HepG2 (cell line): ENCODE results near the gene TUBA4B. TPM values are rescaled to one million over a fixed set of nuclear protein-coding genes. Genes with fewer than 3 reads are reported as not detected.

Experiments
- ATAC-seq: fragments of 200-7000 bp; cut with Tn5 transposase; 3 replicates; pipeline ENCODE4 v1.9.1; 2020; ENCODE audit warnings: mild to moderate bottlenecking, moderate library complexity
- BruUV-seq: library from RNA; stranded (reverse); fragments of 400-500 nt; replicated peaks from 2 replicates; lab custom pipeline; 2021; lab: Mats Ljungman, UMichigan
- CTCF ChIA-PET: fragments of 300-600 bp; formaldehyde crosslinking; extraction: SDS; loops from one replicate; lab custom pipeline; 2021; ENCODE audit warnings: low total read pairs, inconsistent platforms, low intra/inter-chr PET ratio; lab: Yijun Ruan, JAX
- POLR2A ChIA-PET: fragments of 350-600 bp; sonication (Branson Sonifier 250); formaldehyde crosslinking; loops from one replicate; lab custom pipeline; 2020; ENCODE audit warnings: antibody characterized with exemption, inconsistent platforms; lab: Yijun Ruan, JAX
- DNase-seq: peaks from one replicate; pipeline ENCODE4 v3.0.0-alpha.2; 2015; ENCODE audit warnings: low spot score
- FAIRE-seq: peaks from 3 replicates; lab custom pipeline; 2011; peaks lifted over from hg19 to GRCh38; lab: Jason Lieb, UNC
- H2AFZ ChIP-seq: one replicate; pipeline ENCODE4 v1.6.1; 2011; ENCODE audit warnings: low read length, inconsistent platforms
- H3K27ac ChIP-seq: fragments of 300-600 bp; 3 replicates; pipeline ENCODE4 v1.8.0; 2011; ENCODE audit warnings: mixed run types, mild to moderate bottlenecking, mixed read lengths, low read length, inconsistent platforms; ENCODE audit not compliant: insufficient read depth; ENCODE audit errors: extremely low read length
- H3K27me3 ChIP-seq, 2 experiments: fragments of 200-600 bp in 1 of 2; 2 replicates in 1 of 2; 3 replicates in 1 of 2; pipeline versions ENCODE4 v1.6.0 to v1.8.0; 2011; ENCODE audit warnings: low read length in 2 of 2, mild to moderate bottlenecking in 2 of 2, moderate library complexity in 2 of 2, inconsistent platforms in 1 of 2; ENCODE audit not compliant: insufficient read depth in 2 of 2, control insufficient read depth in 1 of 2
- H3K36me3 ChIP-seq, 2 experiments: fragments of 200-600 bp in 1 of 2; replicated peaks in 1 of 2; 2 replicates in 1 of 2; 3 replicates in 1 of 2; pipeline versions ENCODE4 v1.5.1 to v1.8.0; 2011; ENCODE audit warnings: low read length in 2 of 2, inconsistent platforms in 1 of 2; ENCODE audit not compliant: insufficient read depth in 2 of 2, control insufficient read depth in 1 of 2
- H3K4me1 ChIP-seq: 2 replicates; pipeline ENCODE4 v1.5.1; 2012; ENCODE audit warnings: low read length, inconsistent platforms; ENCODE audit not compliant: insufficient read depth
- H3K4me2 ChIP-seq: 2 replicates; pipeline ENCODE4 v1.6.0; 2011; ENCODE audit warnings: low read depth, low read length, inconsistent platforms
- H3K4me3 ChIP-seq, 3 experiments: fragments of 200-600 bp in 1 of 3; sonication (generic), shearing (Covaris generic) in 1 of 3; replicated peaks in 1 of 3; 2 replicates each; pipeline ENCODE4 v1.5.1; 2011 to 2016; ENCODE audit warnings: low read length in 3 of 3, inconsistent platforms in 2 of 3, low read depth in 2 of 3, mild to moderate bottlenecking in 2 of 3, control low read depth in 1 of 3, mixed read lengths in 1 of 3; ENCODE audit not compliant: insufficient read depth in 1 of 3
- H3K79me2 ChIP-seq: one replicate; pipeline ENCODE4 v1.6.1; 2011; ENCODE audit warnings: low read length, inconsistent platforms; ENCODE audit not compliant: insufficient read depth
- H3K9ac ChIP-seq: 2 replicates; pipeline ENCODE4 v1.6.0; 2011; ENCODE audit warnings: mild to moderate bottlenecking, low read depth, low read length, inconsistent platforms; ENCODE audit not compliant: insufficient read depth
- H3K9me3 ChIP-seq: 2 replicates; pipeline ENCODE4 v1.5.1; 2012; ENCODE audit warnings: mild to moderate bottlenecking, low read length
- H4K20me1 ChIP-seq: 2 replicates; pipeline ENCODE4 v1.6.0; 2011; ENCODE audit warnings: inconsistent platforms, mild to moderate bottlenecking, low read length, moderate library complexity; ENCODE audit not compliant: insufficient read depth
- CC2D1A ChIP-seq: sonication (generic); formaldehyde crosslinking; IDR thresholded peaks from 2 replicates; pipeline ENCODE4 v1.8.1; 2023; ENCODE audit warnings: mild to moderate bottlenecking, missing genetic modification reagents
- CSRNP1 ChIP-seq: sonication (generic); formaldehyde crosslinking; IDR thresholded peaks from 2 replicates; pipeline ENCODE4 v1.8.1; 2023; ENCODE audit warnings: mild to moderate bottlenecking, missing genetic modification reagents
- GABPA ChIP-seq, 2 experiments: IDR thresholded peaks; 2 replicates each; pipeline ENCODE4 v1.6.1; 2011 to 2016; ENCODE audit warnings: low read depth in 2 of 2, low read length in 1 of 2, missing biosample characterization in 1 of 2, missing genetic modification characterization in 1 of 2
- HES4 ChIP-seq: sonication (generic); formaldehyde crosslinking; IDR thresholded peaks from 2 replicates; pipeline ENCODE4 v1.9.0; 2021; ENCODE audit warnings: mild to moderate bottlenecking, missing genetic modification reagents, borderline replicate concordance
- NFKB2 ChIP-seq: sonication (generic); formaldehyde crosslinking; IDR thresholded peaks from 2 replicates; pipeline ENCODE4 v1.4.0; 2020; ENCODE audit warnings: missing genetic modification reagents, borderline replicate concordance
- ZNF317 ChIP-seq: sonication (generic); formaldehyde crosslinking; IDR thresholded peaks from 2 replicates; pipeline ENCODE4 v1.5.0; 2020; ENCODE audit warnings: mild to moderate bottlenecking, missing genetic modification reagents
- ZNF567 ChIP-seq: sonication (generic); formaldehyde crosslinking; IDR thresholded peaks from 2 replicates; pipeline ENCODE4 v1.8.1; 2023; ENCODE audit warnings: mild to moderate bottlenecking, missing genetic modification reagents, borderline replicate concordance
- ZSCAN31 ChIP-seq: sonication (generic); formaldehyde crosslinking; IDR thresholded peaks from 2 replicates; pipeline ENCODE4 v1.5.0; 2020; ENCODE audit warnings: low read depth, mild to moderate bottlenecking, missing genetic modification reagents
- WGBS: methylation state at CpG from one replicate; pipeline ENCODE4 v1.1.6; 2017; ENCODE audit warnings: low lambda C conversion rate; 5-methylcytosine and 5-hydroxymethylcytosine counted together
- in situ Hi-C: cut with HindIII; loops from 2 replicates; pipeline ENCODE4 v1.10.0; 2017; ENCODE audit warnings: low pct_unique_long_range_greater_than_20kb; ENCODE audit not compliant: extremely low pct_ligation_motif_present
- intact Hi-C: fragments of 100-400 bp; cut with micrococcal nuclease; formaldehyde crosslinking; loops from one replicate; pipeline ENCODE4 v1.10.0; 2022; ENCODE audit not compliant: unreplicated experiment
- polyA plus RNA-seq, 8 experiments: library from polyadenylated mRNA; depleted of rRNA in 3 of 8; stranded (reverse) in 7 of 8; unstranded in 1 of 8; fragments of >200 nt; fragmentation: Illumina TruSeq in 4 of 8; extraction: Trizol in 4 of 8; gene quantifications; 2 replicates each; pipeline versions ENCODE4 v1.2.1 to v1.2.3, GENCODE V29; 2011 to 2016; ENCODE audit warnings: low read depth in 4 of 8, missing spikeins in 1 of 8, mixed read lengths in 1 of 8; ENCODE audit not compliant: insufficient read depth in 1 of 8
- total RNA-seq, 5 experiments: library from RNA; depleted of rRNA; stranded (reverse); fragments of >200 nt; fragmentation: Illumina TruSeq; extraction: Trizol; gene quantifications; 2 replicates each; pipeline ENCODE4 v1.2.3, GENCODE V29; 2016; ENCODE audit warnings: low read depth in 1 of 5

Gene TUBA4B
- total and polyA plus RNA-seq, 2 of the 13 experiments (the other 11 are each of a cell fraction or from before 2014, with no cell fraction given) = 0.18 to 0.22 TPM

GRCh38 chr2:219213486-219214071 lies 39.5 kb upstream of the TUBA4B start:
- Histone ChIP-seq H3K9me3 (no peaks in the 10 kb centered on the region), H2AFZ (no peak overlapping the region), H3K4me1 (peaks cover 66% of the 10 kb centered on the region), H3K79me2 (peaks cover 11% of the 10 kb centered on the region), H3K27me3 (no peaks in the 10 kb centered on the region), H4K20me1 (no peaks in the 10 kb centered on the region), H3K4me3 (no peak overlapping the region), H3K27ac (no peak overlapping the region), H3K4me2 (no peak overlapping the region), H3K36me3 (peaks cover 38 to 66% of the 10 kb centered on the region in 2 experiments), H3K9ac (no peak overlapping the region)
- intact Hi-C loops (no loop called here), in situ Hi-C loops (no loop called here)
- ChIA-PET POLR2A (interaction anchor here (1.1 to 3.4 kb wide), 2 partner anchors 37 kb away, joined by 4 to 20 read pairs; partner anchors contain the start of gene CNPPD1), CTCF (no interaction called here)
- ATAC-seq (no peak), DNase-seq (no peak), FAIRE-seq (no peak)
- no TSS peak for BruUV-seq
- WGBS = 92% methylated on average over 9 of the region's 10 CpGs
- TF ChIP-seq ZNF567 (CRISPR knock-in tag) = no peak
- TF ChIP-seq ZNF317 (CRISPR knock-in tag) = no peak
- TF ChIP-seq HES4 (CRISPR knock-in tag) = no peak
- TF ChIP-seq CC2D1A (CRISPR knock-in tag) = no peak
- no peak for TF ChIP-seq CSRNP1 (CRISPR knock-in tag)
- no peak for TF ChIP-seq ZSCAN31 (CRISPR knock-in tag)
- TF ChIP-seq GABPA (IDR thresholded peaks at IDR 0.05; ENCODE audit: low read depth, low read length) = no peak
- no peak for TF ChIP-seq GABPA (CRISPR knock-in tag; IDR thresholded peaks at IDR 0.05; ENCODE audit: low read depth)
- no peak for TF ChIP-seq NFKB2 (CRISPR knock-in tag)
